NK-92 (cell line): ENCODE measurements around the gene SHC3.

Experiments
- DNase-seq: peaks from one replicate; lab custom pipeline; 2025; ENCODE audit not compliant: unreplicated experiment; lab: John Stamatoyannopoulos, UW

The SHC3 gene

DNA sequence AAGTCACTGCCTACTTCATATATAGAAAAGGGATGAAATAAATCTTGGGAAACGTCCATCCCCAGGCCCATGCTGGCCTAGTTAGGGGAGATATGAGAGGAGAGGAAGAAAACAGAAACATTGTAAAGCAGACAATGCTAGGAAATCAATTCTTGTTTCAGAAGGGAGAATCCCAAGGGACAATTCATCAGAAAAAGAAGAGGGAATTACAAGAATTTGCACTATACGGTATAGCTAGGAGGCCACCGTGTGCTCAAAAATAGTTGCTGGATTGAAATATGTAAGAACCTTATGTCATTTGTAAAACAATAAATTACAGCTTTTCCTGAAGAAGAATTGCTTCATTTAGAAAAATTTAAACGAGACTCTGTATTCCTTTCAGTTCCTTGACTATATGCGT lies 8.3 kb upstream of the SHC3 start:
- DNase-seq: no peak

DNA sequence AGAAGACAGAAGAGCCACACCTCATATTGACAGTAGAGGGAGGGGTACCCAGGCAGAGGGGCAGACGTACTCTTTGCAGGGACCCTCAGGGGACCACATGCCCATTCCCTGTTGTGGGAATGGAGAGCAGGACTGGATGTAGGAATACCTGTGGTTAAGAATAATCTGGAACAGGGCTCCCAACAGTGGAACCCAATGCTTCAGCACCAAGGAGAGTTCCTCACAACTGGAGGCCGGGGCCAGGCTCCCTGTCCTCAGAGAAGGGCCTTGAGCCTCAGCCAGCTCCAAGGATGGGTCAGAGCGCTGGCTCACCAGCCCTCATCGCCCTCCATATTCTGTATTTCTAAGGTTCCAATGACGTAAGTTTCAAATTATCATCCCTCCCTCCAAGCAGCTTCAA lies 7.4 kb upstream of the SHC3 start:
- no peak for DNase-seq

DNA sequence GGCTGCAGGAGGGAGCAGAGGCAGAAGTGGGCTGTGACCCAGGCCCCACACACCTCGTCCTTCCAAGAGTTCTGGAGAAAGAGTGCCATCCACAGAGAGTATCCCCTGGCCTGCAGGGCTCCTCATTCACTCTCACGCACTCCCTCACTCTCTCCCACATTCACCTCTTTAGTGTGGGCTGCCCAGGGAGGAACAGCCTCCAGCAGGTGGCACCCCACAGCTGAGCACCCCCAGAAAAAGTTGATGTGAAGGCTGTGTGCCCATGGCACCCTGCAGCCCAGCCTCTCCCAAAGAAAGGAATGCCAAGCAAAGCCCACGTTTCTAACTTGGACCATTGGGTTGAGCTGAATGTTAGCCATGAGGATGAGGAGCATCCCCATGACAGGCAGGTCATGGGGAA lies 4.5 kb upstream of the SHC3 start:
- DNase-seq: no peak

DNA sequence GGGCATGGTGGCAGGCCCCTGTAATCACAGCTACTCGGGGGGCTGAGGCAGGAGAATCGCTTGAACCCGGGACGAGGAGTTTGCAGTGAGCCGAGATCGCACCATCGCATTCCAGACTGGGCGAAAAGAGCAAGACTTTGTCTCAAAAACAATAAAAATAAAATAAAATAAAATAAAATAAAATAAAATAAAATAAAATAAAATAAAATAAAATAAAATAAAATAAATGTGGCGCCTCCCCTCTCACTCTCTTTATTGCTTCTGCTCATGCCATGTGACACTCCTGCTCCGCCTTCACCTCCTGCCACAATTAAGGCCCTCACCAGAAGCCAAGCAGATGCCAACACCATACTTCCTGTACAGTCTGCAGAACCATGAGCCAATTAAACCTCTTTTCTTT lies 3.8 kb upstream of the SHC3 start:
- no peak for DNase-seq

DNA sequence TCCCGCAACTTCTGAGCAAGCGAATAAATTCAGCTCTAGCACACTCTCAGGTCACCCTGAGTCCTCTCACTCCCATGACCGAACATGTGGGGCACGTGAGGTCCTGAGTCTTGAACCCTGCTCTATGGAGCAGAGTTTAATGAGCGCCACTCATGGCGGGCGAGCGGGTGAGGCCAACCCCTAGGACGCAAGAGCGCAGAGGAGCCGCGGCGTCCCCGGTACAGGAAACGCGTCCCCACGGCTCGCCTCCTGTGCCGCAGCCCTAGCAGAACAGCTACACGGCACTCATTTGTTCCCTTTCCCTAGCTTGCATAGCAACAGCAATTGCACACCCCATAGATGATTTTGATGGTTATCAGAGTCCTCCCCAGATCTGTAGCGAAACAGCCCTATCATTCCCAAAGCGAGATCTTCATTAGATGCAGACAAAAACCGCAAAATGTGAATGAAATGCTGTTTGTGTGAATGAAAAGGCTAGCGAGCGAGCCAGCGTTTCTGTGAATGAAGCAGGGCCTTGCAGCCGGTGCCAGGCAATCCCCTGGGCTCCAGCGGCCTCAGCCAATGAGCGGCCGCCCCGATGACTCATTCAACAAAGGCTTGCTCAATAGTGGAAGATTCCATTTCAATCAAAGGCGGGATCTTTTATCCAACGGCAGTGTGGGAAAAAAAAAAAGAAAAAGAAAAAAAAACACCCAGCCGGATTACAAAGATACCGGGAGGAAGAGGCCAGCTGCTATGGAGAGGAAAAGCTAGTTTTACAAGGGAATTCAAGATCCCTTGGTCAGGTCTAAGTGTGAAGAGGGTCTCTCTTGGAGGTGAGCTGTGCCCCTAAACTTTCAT lies 1.5 kb upstream of the SHC3 start:
- DNase-seq: no peak

DNA sequence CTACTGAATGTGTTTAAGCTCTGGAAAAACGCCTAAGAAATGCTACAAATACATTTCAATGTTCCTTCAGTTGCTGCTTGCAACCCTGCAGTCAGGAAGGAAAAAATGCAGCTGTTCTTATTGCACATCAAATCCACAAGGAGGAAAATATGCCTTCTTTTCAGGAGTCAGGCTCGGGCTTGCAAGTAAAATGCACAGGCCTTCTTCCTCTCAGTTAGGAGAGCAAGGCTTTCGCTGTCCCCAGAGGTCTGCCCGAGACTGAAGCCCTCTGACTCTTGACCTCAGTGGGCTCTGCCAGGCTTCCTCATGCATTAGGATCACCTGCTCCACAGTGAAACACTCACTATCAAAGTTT lies 899 bp upstream of the SHC3 start:
- DNase-seq: no peak

DNA sequence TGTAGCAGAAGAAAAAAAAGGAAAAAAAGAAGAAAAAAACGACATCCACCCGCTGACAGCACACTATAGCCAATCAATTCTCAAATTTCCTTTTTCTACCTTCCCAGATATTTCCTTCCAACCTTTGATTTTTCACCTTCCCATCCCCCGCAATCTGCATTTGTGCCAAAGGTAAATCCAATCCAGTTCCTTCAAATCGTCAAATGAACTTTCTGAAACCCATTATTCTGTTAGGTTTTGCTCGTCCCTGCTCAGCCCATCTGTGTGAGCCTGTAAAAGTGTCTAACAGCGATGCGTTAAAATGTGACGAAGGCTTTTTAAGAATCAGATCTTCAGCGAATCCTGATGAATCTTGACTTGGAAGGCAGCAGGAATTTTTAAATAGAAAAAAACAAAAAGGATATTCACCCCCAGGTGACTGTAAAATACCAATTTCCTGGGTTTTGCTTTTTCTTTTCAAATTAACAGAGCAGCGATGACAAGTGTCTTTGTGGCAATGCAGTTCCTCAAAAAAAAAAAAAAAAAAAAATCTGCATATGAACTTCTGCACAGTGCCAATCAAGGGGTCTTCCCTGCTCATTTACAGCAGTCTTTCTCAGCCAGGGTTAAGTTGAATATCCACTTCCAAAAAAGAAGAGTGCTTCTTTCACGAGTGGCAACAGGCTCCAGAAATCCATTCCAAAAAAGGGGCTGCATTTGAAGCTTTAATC lies 367 bp upstream of the SHC3 start:
- DNase-seq: no peak

DNA sequence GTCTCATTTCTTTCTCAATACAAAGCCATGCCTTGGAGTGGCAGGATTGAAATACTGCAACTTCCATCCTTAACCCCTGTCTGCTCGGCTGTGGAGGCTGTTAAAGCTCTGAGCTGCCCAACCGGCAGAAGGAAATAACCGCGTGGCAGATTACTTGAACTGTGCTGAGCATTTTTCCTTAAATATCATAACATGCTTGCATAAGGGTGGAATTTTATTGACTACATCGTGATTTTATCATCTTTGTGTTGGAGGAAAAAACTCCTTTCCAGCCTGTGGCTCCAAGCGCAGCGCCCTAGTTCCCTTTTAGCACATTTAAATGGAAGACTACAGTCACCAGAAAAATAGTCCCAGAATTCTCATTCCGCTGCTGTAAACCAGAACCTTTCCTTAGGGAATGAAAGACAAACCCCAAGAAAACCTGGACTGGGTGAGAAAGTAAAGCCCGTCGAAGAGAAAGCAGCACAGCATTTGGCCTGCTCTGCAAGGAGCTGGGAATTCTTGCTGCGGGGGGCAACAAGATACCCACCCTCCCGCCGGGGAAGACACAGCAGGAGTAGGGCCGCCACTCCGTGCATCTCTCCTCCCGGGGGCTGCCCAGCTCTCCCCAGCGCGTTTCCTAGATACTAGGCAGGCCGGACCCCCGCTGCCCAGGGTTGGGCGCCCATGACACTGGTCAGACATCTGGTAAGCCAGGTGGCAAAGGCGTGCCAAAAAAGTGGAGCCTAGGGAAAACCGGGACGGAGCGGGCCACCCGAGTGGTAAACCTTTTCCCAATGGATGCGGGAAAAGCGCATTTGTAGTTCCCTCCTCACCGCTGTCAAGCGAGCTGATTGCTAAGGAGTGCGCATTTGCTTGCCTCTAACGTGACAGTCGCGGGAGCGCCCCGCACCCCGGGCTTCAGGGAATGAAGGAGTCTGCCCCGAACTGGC lies 1.3 kb downstream of the SHC3 start:
- DNase-seq: no peak

DNA sequence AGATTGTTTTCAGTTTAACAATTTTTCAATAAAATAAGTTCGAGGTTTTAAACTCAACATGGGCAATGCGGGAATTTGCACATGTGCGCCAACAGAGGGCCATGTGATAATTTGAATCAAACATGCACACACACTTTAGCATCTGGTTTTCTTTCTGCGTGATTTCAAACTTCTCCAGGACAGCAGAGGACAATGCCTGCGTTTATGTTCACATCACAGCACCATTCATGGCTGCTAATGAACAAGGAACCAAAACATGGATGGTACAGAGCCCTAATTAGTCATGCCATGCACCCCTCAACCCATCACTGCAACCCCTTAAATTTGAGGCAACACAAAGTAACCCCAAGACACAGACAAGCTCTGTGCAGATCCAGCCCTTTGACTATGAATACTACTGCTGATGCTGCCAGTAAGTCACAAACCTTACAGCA lies 2.8 kb downstream of the SHC3 start:
- no peak for DNase-seq

DNA sequence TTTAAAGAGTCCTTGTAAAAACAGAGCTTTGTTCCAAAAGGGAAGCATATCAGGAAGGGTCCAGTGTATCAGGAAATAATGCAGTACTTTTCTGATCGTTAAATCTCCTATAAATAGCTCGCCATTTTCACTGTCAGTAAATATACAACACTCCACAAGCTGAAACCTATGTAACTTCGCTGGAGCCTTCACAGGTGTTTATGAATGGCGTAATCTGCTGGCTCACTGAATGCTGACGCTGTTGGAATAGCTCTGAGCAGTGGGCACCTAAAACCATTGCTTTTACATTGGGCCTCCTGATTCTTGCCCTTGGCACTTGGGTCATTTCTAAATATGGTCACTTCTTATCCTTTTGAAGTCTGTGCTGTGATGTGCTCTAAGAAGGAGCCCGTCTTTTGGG lies 4.3 kb downstream of the SHC3 start:
- DNase-seq: no peak

DNA sequence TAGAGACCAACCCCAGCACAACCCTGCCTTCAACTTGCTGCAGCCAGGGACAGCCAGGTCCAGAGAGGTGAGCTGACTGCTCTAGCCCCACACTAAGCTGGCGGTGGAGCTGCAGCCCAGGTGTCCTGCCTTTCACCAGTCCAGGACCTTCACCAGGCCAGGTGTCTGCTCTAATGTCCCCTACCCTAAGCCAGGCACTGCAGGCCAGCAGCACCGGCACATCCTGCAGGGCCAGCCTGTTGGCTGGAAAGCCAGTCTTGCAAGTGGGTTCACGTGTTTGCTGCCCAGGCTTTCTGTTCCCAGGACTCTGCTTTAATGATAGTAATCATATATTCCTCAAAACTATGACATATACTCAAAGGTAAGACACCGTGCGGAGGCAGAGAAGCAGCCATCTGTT lies 5.5 kb downstream of the SHC3 start:
- DNase-seq: no peak

DNA sequence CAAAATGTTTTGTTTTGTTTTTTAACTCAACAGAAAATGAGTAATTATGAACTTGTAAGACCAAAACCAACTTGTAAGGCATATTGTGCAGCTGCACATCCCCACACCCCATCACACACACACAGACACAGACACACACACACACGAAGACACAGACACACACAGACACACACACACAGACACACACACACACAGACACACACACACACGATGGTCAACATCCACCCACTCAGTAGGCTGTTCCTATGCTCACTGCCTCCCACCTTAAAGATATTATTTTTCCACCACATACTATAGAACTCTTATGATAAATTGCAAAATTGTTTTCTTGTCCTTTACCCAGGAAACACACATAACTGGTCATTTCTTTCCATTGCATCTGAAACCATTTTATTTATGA lies 6.2 kb downstream of the SHC3 start:
- DNase-seq: no peak

DNA sequence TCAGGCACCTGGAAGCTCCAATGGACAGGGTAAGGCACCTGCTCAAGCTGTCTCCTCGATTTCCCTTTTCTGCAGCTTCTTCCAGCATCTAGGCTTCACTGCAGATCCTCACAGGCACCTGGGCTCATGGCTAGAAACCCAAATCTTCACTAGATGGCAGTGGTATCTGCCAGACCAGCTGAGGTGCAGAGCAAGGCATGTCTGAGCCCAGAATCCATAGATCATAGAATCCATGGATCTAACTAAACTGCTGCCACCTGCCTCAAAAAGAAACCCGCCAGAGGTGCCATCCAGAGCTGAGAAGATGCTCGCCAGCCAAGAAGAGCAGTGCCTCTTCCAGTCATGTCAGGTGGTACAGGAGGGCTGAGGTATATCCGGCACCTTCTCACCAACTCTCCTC lies 6.9 kb downstream of the SHC3 start:
- DNase-seq: no peak

DNA sequence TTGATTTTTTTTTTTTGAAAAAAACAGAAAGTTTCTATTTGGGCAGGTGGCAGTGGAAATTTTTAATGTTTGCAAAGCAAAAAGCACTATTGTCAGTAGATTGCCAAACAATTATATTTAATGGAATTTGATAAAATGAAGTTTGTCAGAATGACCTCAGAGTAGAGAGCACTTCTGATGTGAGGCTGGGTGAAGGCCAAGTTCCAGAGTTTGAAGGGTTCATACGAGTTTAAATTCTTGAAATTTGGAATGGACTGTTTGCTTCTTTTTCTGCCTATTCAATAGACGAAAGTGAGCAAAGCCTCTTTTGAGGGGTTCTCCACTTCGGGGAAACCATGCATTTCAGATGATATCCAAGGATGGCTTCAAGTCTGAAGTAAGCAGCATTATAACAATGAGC lies 7.4 kb downstream of the SHC3 start:
- no peak for DNase-seq

DNA sequence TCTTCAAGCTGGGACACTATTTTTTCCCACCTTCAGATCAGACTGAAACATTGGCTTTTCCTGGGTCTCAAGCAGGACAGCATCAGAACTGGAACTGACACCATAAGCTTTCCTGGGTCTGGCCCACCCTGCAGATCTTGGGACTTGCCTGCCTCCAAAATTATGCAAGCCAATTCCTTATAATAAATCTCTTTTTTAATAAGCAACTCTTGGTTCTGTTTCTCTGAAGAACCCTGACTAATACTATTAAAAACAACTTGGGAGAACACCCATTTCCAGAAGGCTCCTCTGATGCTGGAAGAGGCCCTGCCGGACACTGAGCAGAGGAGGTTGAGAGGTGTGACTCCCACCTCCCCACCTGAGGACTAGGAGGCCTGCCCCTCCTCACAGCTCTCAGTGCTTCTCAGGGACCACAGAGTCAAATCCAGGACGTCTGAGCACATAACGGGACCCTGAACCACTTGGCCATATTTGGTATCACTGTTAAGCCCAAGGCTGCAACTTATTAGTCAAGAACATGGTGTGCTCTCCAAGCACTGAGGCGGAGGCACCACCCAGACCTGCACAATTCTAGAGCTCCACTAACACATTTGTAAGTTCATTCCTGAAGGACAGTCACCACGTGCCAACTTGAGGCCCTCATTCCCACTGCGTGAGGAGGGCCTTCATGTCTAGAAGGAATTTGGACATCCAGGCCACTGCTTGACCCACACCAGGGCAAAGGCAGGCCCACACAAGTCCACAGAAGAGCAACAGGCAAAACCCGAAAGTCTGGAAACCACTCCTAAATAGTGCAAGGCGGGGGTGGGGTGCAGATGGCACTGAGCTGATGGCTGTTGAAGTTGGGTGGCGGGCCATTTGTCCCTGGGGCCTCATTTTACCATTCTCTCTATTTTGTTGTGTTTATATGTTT lies 9.5 kb downstream of the SHC3 start:
- no peak for DNase-seq

DNA sequence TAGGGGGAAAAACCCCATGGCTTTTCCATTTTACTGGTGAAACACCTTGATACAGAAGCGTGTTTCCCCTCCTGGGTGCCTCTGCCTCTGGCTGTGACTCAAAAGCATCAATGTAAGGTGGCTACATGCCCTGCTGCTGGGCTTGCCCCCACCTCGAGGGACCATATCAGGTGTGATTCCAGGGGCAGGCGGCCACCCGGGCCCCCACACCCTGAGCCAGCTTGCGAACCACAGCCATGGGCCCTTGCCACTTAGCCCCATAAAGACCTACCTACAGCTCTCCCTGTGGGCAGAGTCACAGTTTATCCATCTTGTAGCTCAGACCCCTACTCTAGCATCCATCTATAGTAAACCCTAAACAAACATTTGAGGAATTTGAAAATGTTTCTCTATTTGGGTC lies 10.8 kb downstream of the SHC3 start:
- no peak for DNase-seq

DNA sequence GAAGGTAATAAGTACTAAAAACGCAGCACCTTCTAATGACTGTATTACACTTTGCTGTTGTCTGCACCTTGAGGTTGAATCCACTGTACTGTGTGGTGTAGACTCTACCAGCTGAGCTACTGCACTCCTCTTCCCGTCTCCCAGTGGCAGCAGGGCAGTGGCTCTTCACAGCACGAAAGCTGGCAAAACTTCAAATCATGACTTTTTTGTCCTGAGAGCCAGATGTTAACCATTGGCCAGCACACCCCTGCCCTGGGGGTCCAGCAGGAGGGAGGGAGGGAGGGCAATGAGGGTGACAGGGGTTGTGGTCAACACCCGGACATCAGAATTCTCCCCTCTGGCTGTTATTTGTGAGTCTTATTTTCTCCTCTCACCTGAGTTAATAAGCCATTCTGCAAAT lies 11.8 kb downstream of the SHC3 start:
- no peak for DNase-seq

DNA sequence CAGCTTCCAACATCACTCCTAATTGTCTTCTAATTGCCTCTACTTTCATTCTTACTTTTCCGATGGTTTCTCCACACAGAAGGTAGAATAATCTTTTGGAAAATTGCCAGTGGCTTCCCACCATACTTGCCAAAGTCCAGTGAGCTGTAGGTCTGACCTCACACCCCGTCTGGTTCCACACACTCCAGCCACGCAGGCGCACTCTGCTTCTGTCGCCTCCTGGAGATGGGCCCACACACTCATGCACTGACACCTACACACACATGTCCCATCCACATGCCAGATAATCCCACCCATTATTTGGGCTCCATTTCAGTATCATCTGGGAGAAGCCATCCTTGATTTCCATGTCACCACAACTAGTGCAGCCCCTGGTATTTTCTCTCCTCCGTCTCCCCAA lies 12.7 kb downstream of the SHC3 start:
- DNase-seq: no peak

DNA sequence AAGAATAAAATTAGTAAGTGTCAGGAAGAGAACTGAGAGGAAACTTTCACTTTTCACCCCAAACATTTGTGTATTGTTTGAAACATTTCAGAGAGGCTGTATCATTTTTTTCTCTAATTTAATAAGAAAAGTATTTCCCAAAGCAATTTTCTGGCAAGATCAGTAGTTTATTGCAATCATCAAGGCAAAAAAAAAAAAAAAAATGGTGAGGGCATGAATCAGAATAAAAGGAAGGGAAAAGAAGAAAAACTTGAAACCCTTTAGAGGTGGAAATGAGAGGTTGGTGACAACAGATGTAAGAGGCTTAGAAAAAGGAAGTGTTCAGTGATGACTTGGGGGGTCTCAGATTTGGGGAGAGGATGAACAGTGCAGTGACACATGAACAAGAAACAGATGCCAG lies 13.3 kb downstream of the SHC3 start:
- DNase-seq: no peak

DNA sequence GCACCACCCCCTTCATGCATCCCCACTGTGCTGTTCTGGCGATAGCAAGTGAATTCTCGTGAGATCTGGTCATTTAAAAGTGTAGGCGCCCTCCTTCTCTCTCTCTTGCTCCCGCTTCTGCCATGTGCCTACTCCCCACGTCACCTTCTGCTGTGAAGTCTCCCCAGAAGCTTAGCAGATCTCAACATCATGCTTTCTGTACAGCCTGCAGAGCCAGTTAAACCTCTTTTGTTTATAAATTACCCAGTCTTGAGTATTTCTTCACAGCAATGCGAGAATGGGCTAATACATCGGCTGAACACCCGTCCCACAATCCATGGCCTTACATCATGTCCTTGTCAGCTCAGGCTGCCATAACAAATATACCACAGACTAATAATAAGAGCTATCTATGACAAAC lies 17.4 kb downstream of the SHC3 start:
- no peak for DNase-seq

DNA sequence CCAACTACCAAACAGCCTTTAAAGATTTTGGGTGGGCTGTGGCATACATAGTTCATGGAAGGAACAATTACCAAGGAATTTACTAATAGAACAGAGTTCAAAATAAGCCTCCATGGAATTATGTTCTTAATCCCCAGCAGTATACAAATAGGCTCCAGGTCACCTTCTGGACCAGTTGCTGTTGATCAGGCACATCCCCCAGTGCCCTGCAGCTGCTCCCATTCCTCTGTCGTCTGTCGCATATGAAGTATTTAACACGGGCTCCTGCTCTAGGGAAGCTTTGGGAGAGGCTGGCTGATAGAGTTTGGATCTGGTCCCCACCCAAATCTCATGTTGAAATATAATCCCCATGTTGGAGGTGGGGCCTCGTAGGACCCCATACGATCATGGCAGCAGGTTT lies 17.8 kb downstream of the SHC3 start:
- no peak for DNase-seq
